Heart left ventricle (tissue), 16 donors: Measurements from ENCODE around the gene FOXP1. TPM values are rescaled to one million over a fixed set of nuclear protein-coding genes. Genes with fewer than 3 reads are reported as not detected.

Experiments
- ATAC-seq, 4 donors: fragments of 200-7000 bp; cut with Tn5 transposase; one replicate each; pipeline ENCODE4 v1.9.1; 2020 to 2022; ENCODE audit warnings: moderate library complexity in 4 of 4, mild to moderate bottlenecking in 3 of 4, moderate number of reproducible peaks in 1 of 4
- DNase-seq, 5 donors: peaks; one replicate each; pipeline ENCODE4 v3.0.0-alpha.2; 2020
- H3K27ac ChIP-seq, 12 donors: fragments of 200-600 bp; sonication (generic) in 4 of 12; one replicate each; pipeline versions ENCODE4 v1.5.0 to v1.8.0; 2016 to 2022; ENCODE audit warnings: mild to moderate bottlenecking in 2 of 12
- H3K27me3 ChIP-seq, 9 donors: fragments of 200-600 bp; sonication (generic) in 2 of 9; one replicate each; pipeline versions ENCODE4 v1.5.1 to v1.8.0; 2016 to 2022; ENCODE audit warnings: mild to moderate bottlenecking in 3 of 9
- H3K36me3 ChIP-seq, 9 donors: fragments of 200-600 bp; sonication (generic) in 2 of 9; one replicate each; pipeline versions ENCODE4 v1.5.0 to v1.8.0; 2018 to 2022; ENCODE audit warnings: mild to moderate bottlenecking in 2 of 9
- H3K4me1 ChIP-seq, 12 donors: fragments of 200-600 bp; sonication (generic) in 4 of 12; one replicate each; pipeline versions ENCODE4 v1.5.0 to v1.8.0; 2016 to 2022; ENCODE audit warnings: mild to moderate bottlenecking in 3 of 12
- H3K4me3 ChIP-seq, 12 donors: fragments of 200-600 bp; sonication (generic) in 4 of 12; one replicate each; pipeline versions ENCODE4 v1.5.0 to v1.8.0; 2017 to 2022; ENCODE audit warnings: mild to moderate bottlenecking in 9 of 12, moderate library complexity in 4 of 12
- H3K9me3 ChIP-seq, 12 donors: fragments of 200-600 bp; sonication (generic) in 4 of 12; one replicate each; pipeline versions ENCODE4 v1.5.0 to v1.8.0; 2016 to 2022; ENCODE audit warnings: mild to moderate bottlenecking in 1 of 12
- POLR2A ChIP-seq, 2 donors: fragments of 450-650 bp; IDR thresholded peaks; one replicate each; pipeline ENCODE4 v1.6.1; 2017; ENCODE audit warnings: antibody characterized with exemption in 2 of 2, mild to moderate bottlenecking in 2 of 2, moderate library complexity in 2 of 2
- WGBS, 4 donors: extraction: QIAGEN DNeasy Blood & Tissue Kit in 2 of 4; methylation state at CpG; one replicate each; pipeline versions ENCODE4 v1.1.5 to v1.1.7; 2013 to 2018; 5-methylcytosine and 5-hydroxymethylcytosine counted together
- intact Hi-C, 10 donors: fragments of 100-400 bp; cut with DNase I; formaldehyde crosslinking; loops; one replicate each; pipeline versions ENCODE4 v1.11.1 to v1.14.2; 2022
- polyA plus RNA-seq, 2 donors: library from polyadenylated mRNA; stranded (reverse); fragments of 200-250 nt; gene quantifications; one replicate each; pipeline ENCODE4 v1.2.3, GENCODE V29; 2013
- total RNA-seq, 9 donors: library from RNA; depleted of rRNA in 2 of 9; stranded (reverse); fragments of >200 nt in 2 of 9; fragmentation: NEBNext Ultra II Directional in 3 of 9; extraction: Animal tissue kit (Norgen Biotek cat#: 25700) in 3 of 9; gene quantifications; one replicate each; pipeline versions ENCODE4 v1.1.0 to v1.2.4, GENCODE V29; 2016 to 2023
- TF ChIP-seq, protein P1 (sequence below), 12 donors: fragments of 200-600 bp; sonication (generic) in 4 of 12; IDR thresholded peaks; one replicate each; pipeline versions ENCODE4 v1.5.0 to v1.8.0; 2018 to 2022; ENCODE audit warnings: antibody characterized with exemption in 12 of 12, mild to moderate bottlenecking in 5 of 12
- donor health status: ischemic (EF 13 %, LVEDD 7.1; RV severe dilation, severe dysfunction).
- donor health status: healthy with polysubstance abuse.
- donor health status: DM: no; HTN: yes; CAD: no.
- donor health status: DM: no; HTN: no; CAD: no.
- donor health status: ischemic (EF 25% LVEDD 6.9; RV normal size, moderate dysfunction).
- donor health status: ischemic (EF 25% LVEDD 5.7; RV mildly dilated, moderate dysfunction).
- donor health status: healthy.
- donor health status: DM: yes; HTN: yes; CAD: no.
- donor health status: ischemic (EF 35%, LVEDD 5.7; RV mildly dilated, moderate dysfunction).
- donor health status: nonischemic (EF 11% LVEDD 7.7; RV severe dilation, severe dysfunction).
- donor health status: DM: yes; HTN: yes; CAD: no.
- donor health status: PGD.
- donor health status: ischemic (EF 29% LVEDD 5.4; RV normal size, mild dysfunction).
- donor health status: nonischemic (EF 23%, LVEDD 6.1; RV moderate dilation, normal function).

The FOXP1 gene
- total and polyA plus RNA-seq, 11 donors = 14.9 to 67.8 (median 41.1) TPM

DNA sequence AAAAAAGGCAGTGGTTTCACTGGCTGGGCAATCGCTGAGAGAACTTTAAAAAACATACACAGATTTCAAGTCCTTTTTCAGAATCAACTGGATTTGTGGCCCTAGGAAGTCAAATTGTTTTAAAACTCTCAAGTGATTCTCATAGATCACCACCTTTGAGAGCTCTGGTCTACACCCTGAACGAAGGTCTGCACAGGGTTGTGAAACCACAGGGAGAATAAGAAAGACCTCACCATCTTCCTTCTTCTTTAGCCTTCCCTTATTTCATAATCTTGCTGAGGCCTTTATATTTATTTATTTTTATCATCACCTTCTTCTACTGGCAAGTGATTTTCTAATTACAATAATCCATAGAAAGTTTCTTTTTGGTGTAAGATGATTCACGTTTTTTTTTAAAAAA, 58.1 kb downstream of the FOXP1 start:
- Histone ChIP-seq H3K4me3 (no peak overlapping the region), H3K27ac (no peak overlapping the region), H3K27me3 (no peaks in the 10 kb centered on the region), H3K9me3 (no peaks in the 10 kb centered on the region), H3K4me1 (peaks cover 0 to 21% (median 11%) of the 10 kb centered on the region in 12 donors), H3K36me3 (no peaks in the 10 kb centered on the region)
- WGBS, 4 donors = 91 to 95% (median 94%) methylated on average over 3 of the region's 3 CpGs
- intact Hi-C loops = no loop called here
- TF ChIP-seq POLR2A (IDR thresholded peaks at IDR 0.05) = no peak
- TF ChIP-seq, protein P1, sequence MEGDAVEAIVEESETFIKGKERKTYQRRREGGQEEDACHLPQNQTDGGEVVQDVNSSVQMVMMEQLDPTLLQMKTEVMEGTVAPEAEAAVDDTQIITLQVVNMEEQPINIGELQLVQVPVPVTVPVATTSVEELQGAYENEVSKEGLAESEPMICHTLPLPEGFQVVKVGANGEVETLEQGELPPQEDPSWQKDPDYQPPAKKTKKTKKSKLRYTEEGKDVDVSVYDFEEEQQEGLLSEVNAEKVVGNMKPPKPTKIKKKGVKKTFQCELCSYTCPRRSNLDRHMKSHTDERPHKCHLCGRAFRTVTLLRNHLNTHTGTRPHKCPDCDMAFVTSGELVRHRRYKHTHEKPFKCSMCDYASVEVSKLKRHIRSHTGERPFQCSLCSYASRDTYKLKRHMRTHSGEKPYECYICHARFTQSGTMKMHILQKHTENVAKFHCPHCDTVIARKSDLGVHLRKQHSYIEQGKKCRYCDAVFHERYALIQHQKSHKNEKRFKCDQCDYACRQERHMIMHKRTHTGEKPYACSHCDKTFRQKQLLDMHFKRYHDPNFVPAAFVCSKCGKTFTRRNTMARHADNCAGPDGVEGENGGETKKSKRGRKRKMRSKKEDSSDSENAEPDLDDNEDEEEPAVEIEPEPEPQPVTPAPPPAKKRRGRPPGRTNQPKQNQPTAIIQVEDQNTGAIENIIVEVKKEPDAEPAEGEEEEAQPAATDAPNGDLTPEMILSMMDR (IDR thresholded peaks at IDR 0.05) = no peak
- ATAC-seq (no peak), DNase-seq (no peak)

DNA sequence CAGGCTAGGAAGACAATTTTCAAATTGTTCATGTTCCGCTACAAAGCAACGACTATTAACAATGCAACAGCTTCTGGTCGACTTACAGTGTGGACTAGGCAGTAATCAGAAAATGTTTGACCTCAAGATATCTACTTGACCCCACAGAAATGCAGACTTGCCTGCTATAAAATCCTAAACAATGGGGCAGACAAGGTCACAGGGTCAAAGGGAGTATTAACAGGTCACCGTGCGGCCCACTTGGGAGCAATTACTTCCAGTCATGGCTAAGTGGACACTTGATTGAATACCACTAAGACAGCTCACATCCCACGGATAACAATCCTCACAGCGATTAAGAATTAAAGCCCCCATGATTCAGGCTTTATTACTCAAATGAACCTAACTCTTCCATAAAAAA, 58.9 kb downstream of the FOXP1 start:
- TF ChIP-seq, protein P1 (IDR thresholded peaks at IDR 0.05) = no peak
- no peak for TF ChIP-seq POLR2A (IDR thresholded peaks at IDR 0.05)
- no peak overlapping the region for H3K4me3 ChIP-seq
- H3K4me1 ChIP-seq = peaks cover 0 to 24% (median 11%) of the 10 kb centered on the region in 12 donors
- 50 to 55% (median 52%) methylated on average over 7 of the region's 7 CpGs for WGBS, 4 donors
- no peak overlapping the region for H3K27ac ChIP-seq
- no peaks in the 10 kb centered on the region for H3K36me3 ChIP-seq
- DNase-seq (no peak), ATAC-seq (no peak)
- no peaks in the 10 kb centered on the region for H3K27me3 ChIP-seq
- intact Hi-C loops = loop anchor here in 1 of 10 donors (5.0 kb wide), 1 partner anchor 47 kb away; no protein-coding TSS in a partner anchor
- no peaks in the 10 kb centered on the region for H3K9me3 ChIP-seq

DNA sequence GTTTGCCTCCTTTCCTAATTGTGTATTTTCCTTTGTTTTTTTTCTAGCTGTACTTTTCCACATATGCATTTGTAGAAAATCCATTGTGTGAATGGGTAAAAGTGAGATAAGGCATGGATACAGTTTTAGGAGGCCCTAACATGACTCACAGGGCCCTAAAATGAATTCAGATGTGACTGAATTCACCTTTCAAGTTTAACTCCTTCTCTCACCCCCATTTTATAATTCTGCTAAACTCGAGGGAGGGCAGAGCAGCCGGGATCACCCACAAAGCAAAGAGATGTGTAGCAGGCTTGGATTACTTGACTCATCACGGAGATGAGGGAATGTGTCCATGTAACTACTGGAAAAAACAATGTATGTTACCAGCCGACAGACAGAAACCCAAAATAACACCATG, 59.9 kb downstream of the FOXP1 start:
- DNase-seq = no peak
- no peaks in the 10 kb centered on the region for H3K27me3 ChIP-seq
- no peak overlapping the region for H3K27ac ChIP-seq
- peaks cover 0 to 28% (median 12%) of the 10 kb centered on the region in 12 donors for H3K4me1 ChIP-seq
- no peaks in the 10 kb centered on the region for H3K9me3 ChIP-seq
- 93 to 95% (median 94%) methylated on average over 4 of the region's 4 CpGs for WGBS, 4 donors
- intact Hi-C loops = loop anchor here in 1 of 10 donors (5.0 kb wide), 1 partner anchor 46 kb away; no protein-coding TSS in a partner anchor
- no peak for ATAC-seq
- H3K4me3 ChIP-seq = no peak overlapping the region
- H3K36me3 ChIP-seq = no peaks in the 10 kb centered on the region
- TF ChIP-seq, protein P1 (IDR thresholded peaks at IDR 0.05) = no peak
- no peak for TF ChIP-seq POLR2A (IDR thresholded peaks at IDR 0.05)

DNA sequence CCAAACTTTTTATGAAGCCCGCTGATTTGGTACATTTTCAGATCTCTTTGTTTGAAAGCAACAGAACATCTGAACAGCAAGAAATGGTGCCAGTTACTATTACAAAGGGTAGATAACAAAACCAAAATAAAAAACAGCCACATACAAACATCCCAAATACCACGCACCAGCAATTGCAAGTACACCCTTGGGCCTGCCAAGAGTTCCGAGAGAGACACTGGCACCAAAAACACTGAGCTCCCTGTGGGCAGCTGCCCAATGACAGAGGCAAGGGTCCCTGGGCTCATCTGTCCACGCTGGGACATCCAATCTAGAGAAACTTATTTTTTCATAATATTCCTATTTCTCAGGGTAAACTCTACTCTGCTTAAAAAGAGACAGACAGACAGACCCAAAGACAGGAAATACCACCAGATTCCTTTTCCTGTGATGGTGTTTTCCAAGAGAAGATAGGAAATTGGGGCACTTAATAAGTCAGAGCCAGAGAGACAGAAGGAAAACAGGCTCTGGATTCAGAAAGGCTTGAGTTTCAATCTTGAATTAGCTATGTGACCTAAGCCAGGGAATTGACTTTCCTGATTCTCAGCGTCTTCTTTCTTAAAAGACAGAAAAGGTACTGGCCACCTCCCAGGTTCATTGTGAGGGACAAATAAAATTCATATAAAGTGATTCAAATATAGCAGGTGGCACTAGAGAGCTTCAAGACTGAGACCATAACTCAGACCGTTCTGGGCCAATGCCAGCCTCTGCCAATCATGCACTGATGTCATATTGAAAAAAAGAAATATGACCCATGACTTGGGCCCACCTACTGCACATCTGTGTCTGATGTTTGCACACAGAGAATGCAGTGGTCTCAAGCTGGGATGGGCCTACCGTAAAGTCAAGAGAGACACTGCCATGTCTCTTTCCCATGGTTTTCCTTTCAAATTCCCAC, 61.3 kb downstream of the FOXP1 start:
- H3K9me3 ChIP-seq = no peaks in the 10 kb centered on the region
- H3K4me1 ChIP-seq = peaks cover 0 to 28% (median 12%) of the 10 kb centered on the region in 12 donors
- no peaks in the 10 kb centered on the region for H3K27me3 ChIP-seq
- WGBS, 4 donors = 61 to 73% (median 67%) methylated on average over 7 of the region's 7 CpGs
- no peaks in the 10 kb centered on the region for H3K36me3 ChIP-seq
- ATAC-seq (peak in 2 of 4 donors; percentile 55 to 58), DNase-seq (peak in 1 of 5 donors; percentile 40)
- TF ChIP-seq POLR2A (IDR thresholded peaks at IDR 0.05) = no peak
- TF ChIP-seq, protein P1 (IDR thresholded peaks at IDR 0.05) = no peak
- H3K4me3 ChIP-seq = no peak overlapping the region
- H3K27ac ChIP-seq = no peak overlapping the region
- intact Hi-C loops = loop anchor here in 1 of 10 donors (5.0 kb wide), 1 partner anchor 45 kb away; no protein-coding TSS in a partner anchor
